Transverse colon (tissue), 4 donors: ENCODE measurements around the gene PHF12.

ENCODE experiments used
- EP300 ChIP-seq: sonication (generic); formaldehyde crosslinking; IDR thresholded peaks from one replicate; pipeline ENCODE4 v1.6.1; 2017; ENCODE audit warnings: antibody characterized with exemption, low read depth
- POLR2A ChIP-seq: fragments of 450-650 bp; IDR thresholded peaks from one replicate; pipeline ENCODE4 v1.6.1; 2016; ENCODE audit warnings: antibody characterized with exemption, mild to moderate bottlenecking, moderate library complexity
- POLR2AphosphoS5 ChIP-seq, 3 donors: sonication (generic); formaldehyde crosslinking; IDR thresholded peaks; one replicate each; pipeline ENCODE4 v1.6.1; 2016; ENCODE audit warnings: antibody characterized with exemption in 3 of 3
- TF ChIP-seq, protein P1 (sequence below), 5 experiments: fragments of 200-600 bp in 3 of 5; fragments of 450-650 bp in 2 of 5; sonication (generic) in 3 of 5; IDR thresholded peaks; 1 replicate in 2 of 5; 2 replicates in 3 of 5; pipeline ENCODE4 v1.5.1; 2016 to 2017; ENCODE audit warnings: antibody characterized with exemption in 5 of 5, inconsistent platforms in 3 of 5, mild to moderate bottlenecking in 2 of 5, moderate library complexity in 1 of 5

GRCh38 chr17:28880572-28880945 lies 70.8 kb downstream of the PHF12 start:
- TF ChIP-seq, protein P1, sequence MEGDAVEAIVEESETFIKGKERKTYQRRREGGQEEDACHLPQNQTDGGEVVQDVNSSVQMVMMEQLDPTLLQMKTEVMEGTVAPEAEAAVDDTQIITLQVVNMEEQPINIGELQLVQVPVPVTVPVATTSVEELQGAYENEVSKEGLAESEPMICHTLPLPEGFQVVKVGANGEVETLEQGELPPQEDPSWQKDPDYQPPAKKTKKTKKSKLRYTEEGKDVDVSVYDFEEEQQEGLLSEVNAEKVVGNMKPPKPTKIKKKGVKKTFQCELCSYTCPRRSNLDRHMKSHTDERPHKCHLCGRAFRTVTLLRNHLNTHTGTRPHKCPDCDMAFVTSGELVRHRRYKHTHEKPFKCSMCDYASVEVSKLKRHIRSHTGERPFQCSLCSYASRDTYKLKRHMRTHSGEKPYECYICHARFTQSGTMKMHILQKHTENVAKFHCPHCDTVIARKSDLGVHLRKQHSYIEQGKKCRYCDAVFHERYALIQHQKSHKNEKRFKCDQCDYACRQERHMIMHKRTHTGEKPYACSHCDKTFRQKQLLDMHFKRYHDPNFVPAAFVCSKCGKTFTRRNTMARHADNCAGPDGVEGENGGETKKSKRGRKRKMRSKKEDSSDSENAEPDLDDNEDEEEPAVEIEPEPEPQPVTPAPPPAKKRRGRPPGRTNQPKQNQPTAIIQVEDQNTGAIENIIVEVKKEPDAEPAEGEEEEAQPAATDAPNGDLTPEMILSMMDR (IDR thresholded peaks at IDR 0.05), result no peak
- TF ChIP-seq POLR2A, result no peak
- TF ChIP-seq POLR2AphosphoS5 (IDR thresholded peaks at IDR 0.05), result no peak
- TF ChIP-seq EP300, result no peak
